ENCODE data around the gene MAGEB10.

DNA sequence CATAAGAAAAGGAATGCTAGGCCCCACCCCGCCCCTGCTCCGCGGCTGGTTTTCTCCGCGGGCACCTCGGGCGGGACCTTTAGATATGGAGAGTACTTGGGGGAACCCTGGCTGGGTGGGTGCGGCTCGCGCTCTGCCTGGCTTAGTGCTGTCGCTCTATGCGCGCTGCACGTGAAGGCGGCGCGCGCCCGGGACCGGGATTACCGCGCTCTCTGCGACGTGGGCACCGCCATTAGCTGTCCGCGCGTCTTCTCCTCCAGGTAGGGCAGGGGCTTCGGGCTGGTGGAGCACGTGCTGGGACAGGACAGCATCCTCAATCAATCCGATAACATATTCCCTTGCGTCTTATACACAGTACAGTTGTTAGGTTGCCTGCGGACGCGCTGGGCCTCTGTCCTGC, 56.0 kb downstream of the MAGEB10 start:
- TF ChIP-seq ZNF274 (IDR thresholded peaks at IDR 0.05; ENCODE audit: low read depth, low read length) (no peak), SUZ12 (IDR thresholded peaks at IDR 0.05; ENCODE audit: extremely low read depth, insufficient read depth, insufficient read length) (no peak)
